ENCODE measurements around the gene MED13L.

The MED13L gene

DNA sequence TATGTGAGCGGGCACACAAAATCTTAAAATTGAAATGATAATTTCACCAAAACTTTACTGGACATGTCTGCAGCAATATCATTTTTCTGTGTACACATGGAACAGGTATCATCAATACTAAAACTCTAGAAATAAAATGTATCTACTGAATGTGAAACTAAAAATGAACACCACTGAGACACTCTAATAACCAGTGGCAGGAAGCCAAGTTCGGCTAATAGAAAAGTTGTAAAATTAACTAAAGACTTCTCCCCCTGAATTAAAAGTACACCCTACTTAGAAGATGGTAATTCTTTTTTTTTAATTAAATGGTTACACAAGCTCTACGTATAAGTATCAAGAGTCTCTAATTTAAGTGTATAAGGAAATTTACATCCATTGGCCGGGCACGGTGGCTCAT lies 227.2 kb downstream of the MED13L start:
- TF ChIP-seq, protein P1, sequence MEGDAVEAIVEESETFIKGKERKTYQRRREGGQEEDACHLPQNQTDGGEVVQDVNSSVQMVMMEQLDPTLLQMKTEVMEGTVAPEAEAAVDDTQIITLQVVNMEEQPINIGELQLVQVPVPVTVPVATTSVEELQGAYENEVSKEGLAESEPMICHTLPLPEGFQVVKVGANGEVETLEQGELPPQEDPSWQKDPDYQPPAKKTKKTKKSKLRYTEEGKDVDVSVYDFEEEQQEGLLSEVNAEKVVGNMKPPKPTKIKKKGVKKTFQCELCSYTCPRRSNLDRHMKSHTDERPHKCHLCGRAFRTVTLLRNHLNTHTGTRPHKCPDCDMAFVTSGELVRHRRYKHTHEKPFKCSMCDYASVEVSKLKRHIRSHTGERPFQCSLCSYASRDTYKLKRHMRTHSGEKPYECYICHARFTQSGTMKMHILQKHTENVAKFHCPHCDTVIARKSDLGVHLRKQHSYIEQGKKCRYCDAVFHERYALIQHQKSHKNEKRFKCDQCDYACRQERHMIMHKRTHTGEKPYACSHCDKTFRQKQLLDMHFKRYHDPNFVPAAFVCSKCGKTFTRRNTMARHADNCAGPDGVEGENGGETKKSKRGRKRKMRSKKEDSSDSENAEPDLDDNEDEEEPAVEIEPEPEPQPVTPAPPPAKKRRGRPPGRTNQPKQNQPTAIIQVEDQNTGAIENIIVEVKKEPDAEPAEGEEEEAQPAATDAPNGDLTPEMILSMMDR (IDR thresholded peaks at IDR 0.05) = no peak
- no peak for TF ChIP-seq ZFX (IDR thresholded peaks at IDR 0.05; ENCODE audit: borderline replicate concordance)
- H3K27ac ChIP-seq = no peak overlapping the region

DNA sequence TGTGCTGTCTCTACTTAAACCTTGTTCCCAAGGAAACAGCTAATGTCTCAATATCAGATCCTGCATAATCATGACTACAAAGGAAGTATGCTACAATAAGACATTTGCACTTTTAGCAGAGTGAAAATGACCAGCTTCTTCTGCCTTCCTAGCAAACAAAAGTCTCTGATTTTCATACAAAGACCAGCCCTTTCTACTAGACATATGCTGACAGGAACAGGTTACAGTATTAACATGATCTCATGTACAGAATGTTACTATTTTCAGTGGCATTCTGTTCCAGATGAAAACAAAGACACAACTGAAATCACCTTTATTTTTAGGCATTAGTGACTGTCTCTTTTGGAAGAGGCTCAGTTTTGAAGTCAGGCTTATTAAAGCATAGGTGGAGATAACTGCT lies 228.6 kb downstream of the MED13L start:
- no peak overlapping the region for H3K27ac ChIP-seq
- TF ChIP-seq ZFX (IDR thresholded peaks at IDR 0.05; ENCODE audit: borderline replicate concordance) = no peak
- TF ChIP-seq, protein P1 (IDR thresholded peaks at IDR 0.05) = no peak

DNA sequence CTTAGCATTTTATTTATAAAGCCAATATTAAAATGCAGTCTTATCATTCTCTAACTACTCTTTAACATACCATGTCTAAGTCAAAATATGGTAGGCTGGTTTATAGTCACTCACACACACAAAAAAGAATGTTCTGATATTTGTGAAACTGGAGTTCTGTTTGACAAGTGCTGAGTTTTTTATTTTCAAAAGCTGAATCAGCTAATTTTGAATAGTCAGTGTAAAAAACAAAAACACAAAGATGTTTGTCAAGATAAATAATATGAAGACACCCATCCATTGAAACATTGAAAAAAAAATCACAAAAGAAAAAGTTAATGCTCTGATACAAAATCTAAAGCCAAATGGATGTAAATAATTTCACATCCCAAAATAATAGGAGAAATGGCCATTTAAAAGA lies 231.5 kb downstream of the MED13L start:
- no peak overlapping the region for H3K27ac ChIP-seq
- TF ChIP-seq ZFX (IDR thresholded peaks at IDR 0.05; ENCODE audit: borderline replicate concordance) = no peak
- TF ChIP-seq, protein P1 (IDR thresholded peaks at IDR 0.05) = no peak

DNA sequence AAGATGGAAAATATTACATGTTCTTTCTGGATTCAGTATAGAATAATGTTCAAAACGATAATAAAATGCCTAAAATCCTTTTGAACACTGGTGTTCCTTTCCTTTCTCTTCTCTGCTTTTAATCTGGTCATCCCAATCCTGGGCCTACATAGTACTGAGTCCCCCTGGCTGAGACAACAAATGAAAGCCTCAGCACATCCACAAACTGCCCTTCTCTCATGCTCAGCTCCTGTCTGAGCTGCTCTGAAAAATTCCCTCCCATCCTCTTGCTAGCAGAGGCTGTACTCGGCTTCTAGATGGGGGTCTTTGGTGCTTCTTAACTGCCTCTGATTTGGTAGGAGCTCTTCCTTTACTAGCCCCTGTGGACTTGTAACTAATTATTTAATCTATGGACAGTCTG lies 232.3 kb downstream of the MED13L start:
- no peak overlapping the region for H3K27ac ChIP-seq
- TF ChIP-seq, protein P1 (IDR thresholded peaks at IDR 0.05) = no peak
- TF ChIP-seq ZFX (IDR thresholded peaks at IDR 0.05; ENCODE audit: borderline replicate concordance) = no peak

DNA sequence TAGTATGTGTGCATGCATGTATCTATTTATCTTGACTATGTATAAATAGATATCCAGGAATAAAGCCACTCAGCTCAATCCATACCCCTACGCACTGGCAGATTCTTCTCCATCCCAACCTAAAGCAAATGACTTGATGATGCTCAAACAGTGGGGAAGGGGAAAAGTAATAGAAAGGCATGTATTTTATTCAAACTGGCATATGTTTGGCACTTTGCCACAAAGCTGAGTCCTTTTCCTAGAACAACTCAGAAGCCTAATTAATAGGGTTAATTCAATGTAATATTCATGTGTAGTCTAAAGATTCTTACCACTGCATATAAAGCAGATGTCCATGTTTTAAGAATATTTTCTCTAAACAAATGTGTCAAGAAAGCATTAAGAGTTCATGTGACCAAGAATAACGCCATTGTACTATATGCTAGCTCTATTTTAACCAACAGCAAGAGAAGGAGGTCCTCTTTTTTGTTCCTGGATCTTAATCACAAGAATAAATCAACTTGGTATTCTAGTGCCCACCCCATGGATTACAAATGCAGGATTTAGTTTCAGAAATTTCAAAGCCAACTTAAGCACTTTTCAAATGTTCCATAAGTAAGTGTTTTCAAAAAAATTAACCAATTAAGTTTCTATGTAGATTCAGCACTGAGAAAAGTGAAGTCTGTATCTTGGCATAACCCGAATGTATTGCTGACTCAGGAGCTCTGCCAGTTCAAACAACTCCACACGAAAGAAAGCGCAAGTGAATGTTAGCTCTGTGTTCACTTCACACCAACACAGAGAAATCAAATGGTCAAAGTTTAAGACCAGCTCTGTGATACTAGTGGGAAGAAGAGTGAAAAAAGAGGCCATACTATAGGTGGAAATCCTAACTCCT lies 233.6 kb downstream of the MED13L start:
- no peak overlapping the region for H3K27ac ChIP-seq

DNA sequence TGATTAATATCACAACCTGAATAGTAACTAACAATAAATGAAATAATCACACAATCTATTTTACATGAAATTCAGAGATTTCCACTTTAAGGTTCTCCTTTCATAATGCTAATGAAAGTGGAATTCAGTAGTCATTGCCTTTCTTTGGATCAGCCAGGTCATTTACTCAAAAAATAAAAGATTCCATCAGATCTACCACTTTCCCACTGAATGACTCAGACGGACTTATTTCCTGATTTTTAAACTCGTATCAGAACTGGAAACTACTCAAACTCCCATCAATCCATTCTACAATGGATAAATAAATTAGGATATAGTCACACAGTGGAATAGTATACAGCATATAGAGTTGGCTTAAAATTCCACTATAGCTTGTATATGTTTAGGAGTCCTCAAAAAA lies 237.1 kb downstream of the MED13L start:
- no peak for TF ChIP-seq ZFX (IDR thresholded peaks at IDR 0.05; ENCODE audit: borderline replicate concordance)
- TF ChIP-seq, protein P1 (IDR thresholded peaks at IDR 0.05) = no peak

More for the DNA sequence above, 233.6 kb downstream of the MED13L start:
- TF ChIP-seq, protein P1 (IDR thresholded peaks at IDR 0.05) = no peak
- no peak for TF ChIP-seq ZFX (IDR thresholded peaks at IDR 0.05; ENCODE audit: borderline replicate concordance)

DNA sequence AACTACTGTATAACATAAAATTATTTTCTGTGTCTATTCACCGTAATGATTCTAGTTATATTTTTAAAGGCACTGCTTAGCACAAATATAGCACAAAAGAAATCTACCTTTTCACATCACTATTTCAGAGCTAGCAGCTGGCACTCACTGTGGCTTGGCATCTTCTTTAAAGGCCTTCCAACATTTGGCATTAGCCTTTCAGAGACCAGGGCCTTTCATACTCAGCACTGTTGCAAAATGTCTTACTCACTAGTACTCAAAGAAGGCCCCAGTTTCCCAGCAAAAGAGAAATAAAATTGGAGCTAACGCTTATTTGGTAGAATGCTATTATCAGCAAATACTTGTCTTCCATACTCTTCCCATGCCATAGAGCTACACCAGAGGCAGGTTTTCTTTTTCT lies 238.4 kb downstream of the MED13L start:
- no peak overlapping the region for H3K27ac ChIP-seq
- no peak for TF ChIP-seq ZFX (IDR thresholded peaks at IDR 0.05; ENCODE audit: borderline replicate concordance)
- TF ChIP-seq, protein P1 (IDR thresholded peaks at IDR 0.05) = no peak

More for the DNA sequence above, 237.1 kb downstream of the MED13L start:
- no peak overlapping the region for H3K27ac ChIP-seq

Data from 22Rv1 (cell line).